PC-3 (cell line): ENCODE measurements around the gene FAM227A.

Experiments
- EZH2 ChIP-seq: fragments of 300-600 bp; sonication (generic); IDR thresholded peaks from one replicate; pipeline ENCODE4 v1.6.1; 2017; ENCODE audit warnings: antibody characterized with exemption, mild to moderate bottlenecking, low read length; ENCODE audit not compliant: unreplicated experiment
- TF ChIP-seq, protein P1 (sequence below): fragments of 300-600 bp; sonication (generic); conservative IDR thresholded peaks from 2 replicates; pipeline ENCODE4 v1.5.1; 2017; ENCODE audit warnings: antibody characterized with exemption, low read depth, mild to moderate bottlenecking, low read length

DNA sequence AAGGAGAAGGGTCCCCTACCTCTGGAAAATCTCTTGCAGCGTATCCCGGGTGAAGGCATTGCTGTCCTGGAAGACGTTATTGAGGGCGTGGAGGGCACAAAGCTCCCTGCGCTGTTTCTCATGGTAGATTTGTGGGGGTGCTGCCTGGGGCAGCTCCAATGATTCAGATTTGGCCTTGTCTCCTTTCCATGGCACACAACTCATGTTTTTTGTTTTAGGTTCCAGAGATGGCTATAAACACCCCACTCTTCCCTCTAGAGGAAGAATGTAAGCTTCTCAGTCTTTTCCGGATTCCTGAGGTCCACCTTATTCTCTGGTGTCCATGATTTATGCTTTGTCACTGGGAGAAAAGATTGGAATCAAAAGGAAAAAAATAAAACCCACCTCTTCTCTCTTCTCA is 43.6 kb upstream of the FAM227A start:
- TF ChIP-seq, protein P1, sequence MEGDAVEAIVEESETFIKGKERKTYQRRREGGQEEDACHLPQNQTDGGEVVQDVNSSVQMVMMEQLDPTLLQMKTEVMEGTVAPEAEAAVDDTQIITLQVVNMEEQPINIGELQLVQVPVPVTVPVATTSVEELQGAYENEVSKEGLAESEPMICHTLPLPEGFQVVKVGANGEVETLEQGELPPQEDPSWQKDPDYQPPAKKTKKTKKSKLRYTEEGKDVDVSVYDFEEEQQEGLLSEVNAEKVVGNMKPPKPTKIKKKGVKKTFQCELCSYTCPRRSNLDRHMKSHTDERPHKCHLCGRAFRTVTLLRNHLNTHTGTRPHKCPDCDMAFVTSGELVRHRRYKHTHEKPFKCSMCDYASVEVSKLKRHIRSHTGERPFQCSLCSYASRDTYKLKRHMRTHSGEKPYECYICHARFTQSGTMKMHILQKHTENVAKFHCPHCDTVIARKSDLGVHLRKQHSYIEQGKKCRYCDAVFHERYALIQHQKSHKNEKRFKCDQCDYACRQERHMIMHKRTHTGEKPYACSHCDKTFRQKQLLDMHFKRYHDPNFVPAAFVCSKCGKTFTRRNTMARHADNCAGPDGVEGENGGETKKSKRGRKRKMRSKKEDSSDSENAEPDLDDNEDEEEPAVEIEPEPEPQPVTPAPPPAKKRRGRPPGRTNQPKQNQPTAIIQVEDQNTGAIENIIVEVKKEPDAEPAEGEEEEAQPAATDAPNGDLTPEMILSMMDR = no peak
- TF ChIP-seq EZH2 = no peak
